Measurements from ENCODE around the gene WAPL.

GRCh38 chr10:86512137-86512536 is 9.5 kb downstream of the WAPL start:
- no peak for TF ChIP-seq CTCF (conservative IDR thresholded peaks at IDR 0.05; ENCODE audit: low read length)
- TF ChIP-seq EZH2phosphoT487 (IDR thresholded peaks at IDR 0.05; ENCODE audit: borderline replicate concordance, low read depth, low read length) = no peak
